ENCODE results near the gene TMEM220.
"Not testable (repeated sequence)": the region's sequence is repeated elsewhere in the genome, so short reads cannot be mapped to it uniquely, and the experiment has no call there.

TMEM220 gene

GRCh38 chr17:10697092-10698081 lies 32.4 kb downstream of the TMEM220 start, which contains the start of the genes ADPRM and SCO1:
ADPRM (plus strand) TSS chr17:10697594; CDS start chr17:10704927, 7,333 bp downstream.
SCO1 (minus strand) TSS chr17:10697533; CDS start chr17:10697507, 26 bp downstream.
- peak; percentile 93 to 94 for DNase-seq (ENCODE audit: low read depth in 2 of 2)
- peak within 1 kb of the TSS; percentile 97 to 98 for H3K4me3 ChIP-seq (replicated peaks in 1 of 2; ENCODE audit: low read depth in 2 of 2, low read length in 2 of 2)
- TF ChIP-seq CTCF (IDR thresholded peaks at IDR 0.05; ENCODE audit: low read depth, low read length): peak; percentile 43

- peak overlapping the region in 1 of 2 donors; percentile 98 for H3K4me3 ChIP-seq (replicated peaks in 1 of 2; ENCODE audit: low read depth in 2 of 2, low read length in 2 of 2)
- not testable (repeated sequence) for DNase-seq (ENCODE audit: low read depth in 2 of 2)
Measured at GRCh38 chr17:10695875-10696407, 33.9 kb downstream of the TMEM220 start.

GRCh38 chr17:10687499-10687898 lies 42.3 kb downstream of the TMEM220 start:
- TF ChIP-seq CTCF (IDR thresholded peaks at IDR 0.05; ENCODE audit: low read depth, low read length): no peak
- DNase-seq (ENCODE audit: low read depth in 2 of 2): no peak
- H3K4me3 ChIP-seq (replicated peaks in 1 of 2; ENCODE audit: low read depth in 2 of 2, low read length in 2 of 2): no peak overlapping the region

- peak; percentile 57 to 68 for DNase-seq (ENCODE audit: low read depth in 2 of 2)
- TF ChIP-seq CTCF (IDR thresholded peaks at IDR 0.05; ENCODE audit: low read depth, low read length): peak; percentile 49
Measured at GRCh38 chr17:10683853-10684252, 46.0 kb downstream of the TMEM220 start.

GRCh38 chr17:10681866-10682446 lies 47.9 kb downstream of the TMEM220 start:
- H3K4me3 ChIP-seq (replicated peaks in 1 of 2; ENCODE audit: low read depth in 2 of 2, low read length in 2 of 2): no peak overlapping the region
- no peak for TF ChIP-seq CTCF (IDR thresholded peaks at IDR 0.05; ENCODE audit: low read depth, low read length)
- peak; percentile 4 to 80 for DNase-seq (ENCODE audit: low read depth in 2 of 2)

More at GRCh38 chr17:10683853-10684252, 46.0 kb downstream of the TMEM220 start:
- no peak overlapping the region for H3K4me3 ChIP-seq (replicated peaks in 1 of 2; ENCODE audit: low read depth in 2 of 2, low read length in 2 of 2)

- no peak for DNase-seq (ENCODE audit: low read depth in 2 of 2)
- no peak for TF ChIP-seq CTCF (IDR thresholded peaks at IDR 0.05; ENCODE audit: low read depth, low read length)
- no peak overlapping the region for H3K4me3 ChIP-seq (replicated peaks in 1 of 2; ENCODE audit: low read depth in 2 of 2, low read length in 2 of 2)
Measured at GRCh38 chr17:10674704-10675103, 55.1 kb downstream of the TMEM220 start.

- no peak for DNase-seq (ENCODE audit: low read depth in 2 of 2)
- no peak for TF ChIP-seq CTCF (IDR thresholded peaks at IDR 0.05; ENCODE audit: low read depth, low read length)
- no peak overlapping the region for H3K4me3 ChIP-seq (replicated peaks in 1 of 2; ENCODE audit: low read depth in 2 of 2, low read length in 2 of 2)
Measured at GRCh38 chr17:10673312-10673711, 56.5 kb downstream of the TMEM220 start.
